Measurements from ENCODE around the gene NHLRC2. TPM values are rescaled to one million over a fixed set of nuclear protein-coding genes. Genes with fewer than 3 reads are reported as not detected.

The NHLRC2 gene
- total and polyA plus RNA-seq, 10 of the 15 experiments (the other 5 are each of a cell fraction or from before 2014, with no cell fraction given), result 1.9 to 31.3 (median 15.9) TPM

DNA sequence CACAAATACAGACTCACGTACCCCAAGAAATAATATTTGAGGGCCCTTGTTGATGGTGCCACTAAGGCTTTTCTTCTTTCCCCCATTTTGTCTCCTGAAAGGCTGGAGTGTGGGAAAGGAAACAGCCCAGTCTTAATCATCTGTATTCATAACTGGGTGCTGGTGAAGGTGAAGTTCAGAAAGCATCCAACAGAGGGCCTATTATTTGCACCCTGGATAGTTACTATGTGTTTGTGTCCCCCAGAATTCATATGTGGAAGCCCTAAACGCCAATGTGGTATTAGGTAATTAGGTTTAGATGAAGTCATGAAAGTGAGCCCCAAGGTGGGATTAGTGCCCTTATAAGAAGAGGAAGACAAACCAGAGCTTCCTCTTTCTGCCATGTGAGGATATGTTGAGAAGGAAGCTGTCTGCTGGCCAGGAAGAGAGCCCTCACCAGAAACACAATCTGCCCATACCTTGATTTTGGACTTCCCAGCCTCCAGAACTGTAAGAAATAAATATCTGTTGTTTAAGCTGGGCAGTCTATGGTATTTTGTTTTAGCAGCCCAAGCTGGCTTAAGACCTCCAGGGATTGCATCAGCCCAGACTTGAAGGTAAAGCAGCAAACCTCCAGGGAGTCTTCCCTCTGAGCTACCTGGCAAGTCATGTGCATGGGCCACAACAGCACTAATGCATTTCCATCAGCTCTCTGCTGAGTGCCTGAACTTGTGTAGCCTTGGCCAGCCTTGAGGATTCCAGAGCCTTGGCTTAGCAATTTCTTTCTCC, 99.2 kb downstream of the NHLRC2 start:
- H4K20me1 ChIP-seq (ENCODE audit: control insufficient read depth, insufficient read depth), result no peaks in the 10 kb centered on the region
- no peak overlapping the region for H3K4me3 ChIP-seq
- H3K27ac ChIP-seq (ENCODE audit: control insufficient read depth, insufficient read depth), result no peak overlapping the region
- TF ChIP-seq RAD21 (IDR thresholded peaks at IDR 0.05; ENCODE audit: insufficient read depth, low read depth, low read length) (0 out of 2 replicates have a peak, but pooled peaks have one; percentile 11), ZNF24 (IDR thresholded peaks at IDR 0.05) (no peak), ATF7 (IDR thresholded peaks at IDR 0.05; ENCODE audit: low read depth) (0 out of 2 replicates have a peak, but pooled peaks have one; percentile 17)
- RAD21 ChIA-PET (ENCODE audit: unreplicated experiment), result no interaction called here
- CTCF ChIA-PET, result interaction anchor here (0.8 to 1.4 kb wide), 6 partner anchors 12 to 149 kb away, joined by 3 to 7 read pairs (median 4); no protein-coding TSS in a partner anchor
- FAIRE-seq, result no peak
- peaks cover 6% of the 10 kb centered on the region for H3K4me1 ChIP-seq (ENCODE audit: control insufficient read depth, insufficient read depth, low read length)
- H3K27me3 ChIP-seq (replicated peaks in 1 of 2; ENCODE audit: control insufficient read depth in 2 of 2, insufficient read depth in 2 of 2, low read length in 1 of 2), result no peaks in the 10 kb centered on the region
- WGBS (ENCODE audit: insufficient coverage, insufficient replicate concordance, low lambda C conversion rate, missing lambda C conversion rate), result 62% methylated on average over 2 of the region's 2 CpGs
- no peak for DNase-seq (ENCODE audit: low read depth, low spot score)
- no peak overlapping the region for H2AFZ ChIP-seq (ENCODE audit: control insufficient read depth, low read depth, low read length)
- no TSS peak for BruUV-seq (replicated peaks)
- H3K9ac ChIP-seq (ENCODE audit: control insufficient read depth, insufficient read depth, low read length), result no peak overlapping the region
- peak; percentile 60 for ATAC-seq
- peaks cover 5% of the 10 kb centered on the region; the same call in 2 of the 3 replicates for H3K9me3 ChIP-seq (replicated peaks; ENCODE audit: control insufficient read depth, insufficient read depth, low read length)
- intact Hi-C loops (cut with micrococcal nuclease; ENCODE audit: unreplicated experiment), result no loop called here
- H3K4me2 ChIP-seq (ENCODE audit: control insufficient read depth, insufficient read depth), result no peak overlapping the region
- no peaks in the 10 kb centered on the region for H3K79me2 ChIP-seq (ENCODE audit: control insufficient read depth, insufficient read depth, low read length)
- in situ Hi-C loops (cut with MboI), result no loop called here
- SMC1A ChIA-PET (ENCODE audit: uncharacterized antibody, unreplicated experiment), result interaction anchor here (0.8 to 1.6 kb wide), 9 partner anchors 10 to 149 kb away, joined by 3 to 7 read pairs (median 4); no protein-coding TSS in a partner anchor
- no peaks in the 10 kb centered on the region for H3K36me3 ChIP-seq (ENCODE audit: control insufficient read depth in 2 of 2, insufficient read depth in 2 of 2, low read length in 1 of 2)
- POLR2A ChIA-PET, result interaction anchor here (0.8 to 1.2 kb wide), 4 partner anchors 11 to 128 kb away, joined by 3 to 4 read pairs (median 4); no protein-coding TSS in a partner anchor

DNA sequence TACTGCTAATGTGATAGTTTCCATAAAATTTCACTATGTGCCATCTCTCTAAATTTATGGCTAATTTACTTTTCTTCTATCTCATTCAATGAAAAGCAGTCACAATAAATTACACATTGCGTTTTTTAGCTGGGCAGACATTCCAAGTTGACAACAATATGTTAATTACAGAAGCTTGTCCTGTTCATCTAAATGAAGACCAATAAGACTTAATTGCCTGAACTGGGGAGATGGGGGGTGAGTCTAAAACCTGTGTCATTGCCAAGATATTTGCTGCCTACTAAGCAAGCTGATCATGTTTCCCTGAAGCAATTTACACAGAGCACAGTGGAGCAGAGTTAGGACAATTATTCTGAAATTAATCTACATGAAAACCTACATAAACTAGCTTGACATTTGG, 99.9 kb downstream of the NHLRC2 start:
- Histone ChIP-seq H4K20me1 (ENCODE audit: control insufficient read depth, insufficient read depth) (no peaks in the 10 kb centered on the region), H3K36me3 (ENCODE audit: control insufficient read depth in 2 of 2, insufficient read depth in 2 of 2, low read length in 1 of 2) (no peaks in the 10 kb centered on the region), H3K27ac (ENCODE audit: control insufficient read depth, insufficient read depth) (no peak overlapping the region), H3K79me2 (ENCODE audit: control insufficient read depth, insufficient read depth, low read length) (no peaks in the 10 kb centered on the region), H3K4me1 (ENCODE audit: control insufficient read depth, insufficient read depth, low read length) (peaks cover 14% of the 10 kb centered on the region), H3K27me3 (replicated peaks in 1 of 2; ENCODE audit: control insufficient read depth in 2 of 2, insufficient read depth in 2 of 2, low read length in 1 of 2) (no peaks in the 10 kb centered on the region), H3K4me3 (no peak overlapping the region), H3K9ac (ENCODE audit: control insufficient read depth, insufficient read depth, low read length) (no peak overlapping the region), H3K4me2 (ENCODE audit: control insufficient read depth, insufficient read depth) (no peak overlapping the region), H3K9me3 (replicated peaks; ENCODE audit: control insufficient read depth, insufficient read depth, low read length) (peaks cover 5% of the 10 kb centered on the region; the same call in 2 of the 3 replicates), H2AFZ (ENCODE audit: control insufficient read depth, low read depth, low read length) (no peak overlapping the region)
- POLR2A ChIA-PET, result interaction anchor here (0.8 to 1.2 kb wide), 3 partner anchors 13 to 127 kb away, joined by 3 to 4 read pairs (median 4); no protein-coding TSS in a partner anchor
- 95% methylated on average over 1 of the region's 1 CpG for WGBS (ENCODE audit: insufficient coverage, insufficient replicate concordance, low lambda C conversion rate, missing lambda C conversion rate)
- no peak for ATAC-seq
- FAIRE-seq, result no peak
- CTCF ChIA-PET, result interaction anchor here (0.8 to 1.4 kb wide), 6 partner anchors 11 to 149 kb away, joined by 3 to 7 read pairs (median 4); no protein-coding TSS in a partner anchor
- no peak for DNase-seq (ENCODE audit: low read depth, low spot score)
- SMC1A ChIA-PET (ENCODE audit: uncharacterized antibody, unreplicated experiment), result interaction anchor here (0.8 to 1.6 kb wide), 9 partner anchors 9 to 149 kb away, joined by 3 to 7 read pairs (median 4); no protein-coding TSS in a partner anchor
- intact Hi-C loops (cut with micrococcal nuclease; ENCODE audit: unreplicated experiment) (no loop called here), in situ Hi-C loops (cut with MboI) (no loop called here)
- RAD21 ChIA-PET (ENCODE audit: unreplicated experiment), result no interaction called here
- no TSS peak for BruUV-seq (replicated peaks)
- TF ChIP-seq ZZZ3 (IDR thresholded peaks at IDR 0.05; ENCODE audit: control insufficient read depth, insufficient read length, low read depth) (no peak), TARDBP (IDR thresholded peaks at IDR 0.05; ENCODE audit: borderline replicate concordance) (no peak), RAD51 (IDR thresholded peaks at IDR 0.05) (no peak), ATF7 (IDR thresholded peaks at IDR 0.05; ENCODE audit: low read depth) (no peak), HDAC6 (IDR thresholded peaks at IDR 0.05; ENCODE audit: unreplicated experiment) (no peak), E2F8 (IDR thresholded peaks at IDR 0.05; ENCODE audit: low read depth, partially characterized antibody) (no peak), POLR2AphosphoS2 (IDR thresholded peaks at IDR 0.05; ENCODE audit: low read depth, low read length) (no peak), FOXK2 (IDR thresholded peaks at IDR 0.05) (no peak), SUZ12 (IDR thresholded peaks at IDR 0.05; ENCODE audit: unreplicated experiment) (no peak)
- TF ChIP-seq, protein P1, sequence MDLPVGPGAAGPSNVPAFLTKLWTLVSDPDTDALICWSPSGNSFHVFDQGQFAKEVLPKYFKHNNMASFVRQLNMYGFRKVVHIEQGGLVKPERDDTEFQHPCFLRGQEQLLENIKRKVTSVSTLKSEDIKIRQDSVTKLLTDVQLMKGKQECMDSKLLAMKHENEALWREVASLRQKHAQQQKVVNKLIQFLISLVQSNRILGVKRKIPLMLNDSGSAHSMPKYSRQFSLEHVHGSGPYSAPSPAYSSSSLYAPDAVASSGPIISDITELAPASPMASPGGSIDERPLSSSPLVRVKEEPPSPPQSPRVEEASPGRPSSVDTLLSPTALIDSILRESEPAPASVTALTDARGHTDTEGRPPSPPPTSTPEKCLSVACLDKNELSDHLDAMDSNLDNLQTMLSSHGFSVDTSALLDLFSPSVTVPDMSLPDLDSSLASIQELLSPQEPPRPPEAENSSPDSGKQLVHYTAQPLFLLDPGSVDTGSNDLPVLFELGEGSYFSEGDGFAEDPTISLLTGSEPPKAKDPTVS (IDR thresholded peaks at IDR 0.05; ENCODE audit: low read depth, low read length), result no peak
